ENCODE results near the gene EIF5B.
"Not testable (repeated sequence)": the region's sequence is repeated elsewhere in the genome, so short reads cannot be mapped to it uniquely, and the experiment has no call there.

EIF5B gene

GRCh38 chr2:99337113-99338028 is at the start of gene EIF5B:
EIF5B (plus strand) TSS chr2:99337389; CDS start chr2:99337555, 166 bp downstream.
- ATAC-seq: peak; percentile 78 to 79

GRCh38 chr2:99297994-99298393 is 39.2 kb upstream of the EIF5B start:
- ATAC-seq: no peak

DNA sequence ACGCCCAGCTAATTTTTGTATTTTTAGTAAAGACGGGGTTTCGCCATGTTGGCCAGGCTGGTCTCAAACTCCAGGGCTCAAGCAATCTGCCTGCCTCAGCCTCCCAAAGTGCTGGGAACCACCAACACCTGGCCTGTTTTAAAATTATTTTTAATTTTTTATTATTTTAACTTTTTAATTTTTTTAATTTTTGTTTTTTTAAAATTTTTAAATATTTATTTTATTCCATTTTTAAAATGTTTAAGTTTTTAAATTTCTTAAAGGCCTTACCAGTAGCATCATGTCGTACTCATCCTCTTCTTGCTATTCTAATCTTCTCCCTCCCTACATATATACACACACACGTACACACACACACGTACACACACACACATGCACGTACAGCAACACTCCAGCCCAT is 37.6 kb upstream of the EIF5B start:
- no peak for ATAC-seq

DNA sequence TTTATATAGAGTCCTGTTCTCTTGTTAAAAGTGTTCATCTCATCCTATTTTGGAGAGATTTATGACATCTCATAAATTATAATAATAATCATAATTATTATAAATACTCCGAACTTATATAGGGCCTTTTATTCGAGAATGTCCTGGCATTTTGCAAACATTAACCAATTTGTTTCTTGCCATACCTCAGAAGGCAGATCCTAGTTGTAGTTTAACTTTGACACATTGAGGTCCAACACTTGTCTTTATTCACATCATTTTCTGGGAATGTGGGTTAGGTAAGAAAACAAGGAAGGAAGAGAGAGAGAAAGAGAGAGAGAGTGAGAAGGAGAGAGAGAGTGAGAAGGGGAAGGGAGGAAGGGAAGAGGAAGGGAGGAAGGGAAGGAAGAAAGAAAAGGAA is 36.1 kb upstream of the EIF5B start, which contains the start of gene LYG1:
Gene LYG1, minus strand, starts transcription at position 101 of the 400 bp plus-strand sequence. CDS start 5,527 bp downstream, outside the sequence.
- not testable (repeated sequence) for ATAC-seq

DNA sequence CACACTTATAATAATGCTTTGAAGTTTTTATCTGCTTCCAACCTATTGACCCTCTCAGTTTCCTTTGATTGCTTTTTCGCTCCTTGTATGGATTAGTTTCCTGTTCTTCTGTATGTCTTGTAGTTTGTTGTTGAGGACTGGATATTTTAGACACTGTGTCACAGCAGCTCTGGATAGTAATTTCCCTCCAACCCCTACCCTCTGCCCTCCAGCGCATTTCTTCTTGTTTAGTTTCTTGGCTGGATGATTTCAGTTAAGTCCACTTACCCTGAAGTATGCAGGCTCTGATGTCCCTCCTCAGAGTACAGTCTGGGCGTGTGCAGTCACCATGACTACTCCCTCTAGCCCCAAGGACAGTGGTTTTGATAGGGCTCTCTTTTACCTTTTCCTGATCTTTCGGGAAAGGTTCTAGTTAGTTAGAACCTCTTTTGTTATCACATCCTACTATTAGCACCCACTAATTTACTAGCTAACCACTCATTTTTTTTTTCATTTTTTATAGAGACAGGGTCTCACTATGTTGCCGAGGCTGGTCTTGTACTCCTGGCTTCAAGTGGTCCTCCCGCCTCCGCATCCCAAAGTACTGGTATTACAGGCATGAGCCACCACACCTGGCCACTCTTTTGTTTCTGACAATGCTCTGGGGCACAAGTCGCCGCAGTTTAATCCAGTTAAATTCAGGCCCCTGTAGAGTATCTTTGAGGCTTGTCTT is 19.9 kb upstream of the EIF5B start:
- ATAC-seq: no peak

- not testable (repeated sequence) for ATAC-seq
Measured at GRCh38 chr2:99317873-99318200, 19.4 kb upstream of the EIF5B start.

GRCh38 chr2:99325384-99325783 is 11.8 kb upstream of the EIF5B start:
- ATAC-seq: no peak

- ATAC-seq: peak; percentile 80 to 82
Measured at GRCh38 chr2:99335911-99336803, 1.0 kb upstream of the EIF5B start, which contains the start of gene TXNDC9. TXNDC9 (minus strand) TSS chr2:99336333; CDS start chr2:99333210, 3,123 bp downstream.

GRCh38 chr2:99336804-99337112 is 431 bp upstream of the EIF5B start:
- ATAC-seq: peak in 1 of 2 donors; percentile 4

DNA sequence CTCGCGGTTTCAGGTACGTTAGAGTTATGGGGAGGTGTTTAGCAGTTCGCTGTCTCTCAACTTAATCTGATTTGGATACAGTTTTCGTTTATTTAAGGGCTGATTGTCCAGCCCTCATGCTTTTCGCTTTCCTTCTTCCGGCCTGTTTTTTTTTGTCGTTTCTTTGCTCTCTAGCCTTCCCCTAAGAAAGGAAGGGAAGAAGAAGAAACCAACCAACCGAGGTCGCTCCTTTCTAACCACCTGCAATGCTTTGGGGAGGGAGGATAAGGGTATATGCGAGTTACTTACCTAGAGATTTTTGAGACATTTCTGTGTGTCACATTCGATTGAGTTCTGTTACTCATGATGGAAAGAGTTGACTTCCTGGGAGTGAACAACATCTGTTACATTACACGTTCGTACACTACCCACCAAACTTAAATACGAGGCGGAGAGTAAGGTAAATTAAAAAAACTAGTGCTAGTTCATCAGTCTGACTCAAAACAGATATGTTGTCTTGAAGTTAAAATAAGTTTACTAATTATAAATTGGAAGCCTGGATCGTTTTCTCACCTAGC is 918 bp downstream of the EIF5B start:
- ATAC-seq: no peak

DNA sequence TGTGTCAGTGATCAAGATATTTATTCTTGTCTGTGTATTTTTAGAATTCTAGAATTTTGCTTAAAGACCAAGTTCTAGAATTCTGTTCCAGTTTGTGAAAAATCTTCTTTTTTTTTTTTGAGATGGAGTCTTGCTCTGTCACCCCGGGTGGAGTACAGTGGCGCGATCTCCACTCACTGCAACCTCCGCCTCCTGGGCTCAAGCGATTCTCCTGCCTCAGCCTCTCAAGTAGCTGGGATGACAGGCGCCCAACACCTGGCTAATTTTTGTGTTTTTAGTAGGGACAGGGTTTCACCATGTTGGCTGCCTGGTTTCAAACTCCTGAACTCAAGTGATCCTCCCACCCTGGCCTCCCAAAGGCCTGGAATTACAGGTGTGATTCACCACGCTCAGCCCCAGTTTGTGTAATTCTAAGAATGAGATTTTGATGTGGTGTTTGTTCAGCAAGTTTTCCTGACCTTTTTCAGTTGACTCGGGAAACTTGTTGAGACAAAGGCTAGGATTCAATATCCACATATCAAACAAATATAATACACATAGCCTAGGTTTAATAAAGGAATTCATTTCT is 3.6 kb downstream of the EIF5B start:
- no peak for ATAC-seq

DNA sequence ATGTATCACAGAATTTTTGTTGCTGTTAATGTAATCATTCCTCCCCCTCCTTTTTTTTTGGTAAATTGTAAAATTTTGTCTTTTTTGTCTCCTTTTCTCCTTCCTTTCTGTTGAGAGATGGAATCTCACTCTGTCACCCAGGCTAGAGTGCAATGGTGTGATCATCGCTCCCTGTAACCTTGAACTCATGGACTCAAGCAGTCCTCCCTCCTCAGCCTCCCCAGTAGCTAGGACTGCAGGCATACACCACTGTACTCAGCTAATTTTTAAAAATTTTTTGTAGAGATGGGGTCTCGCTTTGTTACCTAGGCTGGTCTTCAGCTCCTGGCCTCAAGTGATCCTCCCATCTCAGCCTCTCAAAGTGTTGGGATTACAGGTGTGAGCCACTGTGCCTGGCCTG is 5.3 kb downstream of the EIF5B start:
- ATAC-seq: no peak

DNA sequence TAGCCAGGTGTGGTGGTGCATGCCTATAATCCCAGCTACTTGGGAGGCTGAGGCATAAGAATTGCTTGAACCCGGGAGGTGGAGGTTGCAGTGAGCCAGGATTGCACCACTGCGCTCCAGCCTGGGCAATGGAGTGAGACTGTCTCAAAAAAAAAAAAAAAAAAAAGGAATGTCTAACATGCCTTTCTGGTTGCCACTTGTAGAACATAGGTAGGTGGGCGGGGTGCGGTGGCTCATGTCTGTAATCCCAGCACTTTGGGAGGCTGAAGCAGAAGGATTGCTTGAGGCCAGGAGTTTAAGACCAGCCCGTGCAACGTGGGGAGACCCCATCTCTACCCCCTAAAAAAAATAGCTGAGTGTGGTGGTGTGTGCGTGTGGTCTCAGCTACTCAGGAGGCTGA is 8.3 kb downstream of the EIF5B start:
- not testable (repeated sequence) for ATAC-seq

DNA sequence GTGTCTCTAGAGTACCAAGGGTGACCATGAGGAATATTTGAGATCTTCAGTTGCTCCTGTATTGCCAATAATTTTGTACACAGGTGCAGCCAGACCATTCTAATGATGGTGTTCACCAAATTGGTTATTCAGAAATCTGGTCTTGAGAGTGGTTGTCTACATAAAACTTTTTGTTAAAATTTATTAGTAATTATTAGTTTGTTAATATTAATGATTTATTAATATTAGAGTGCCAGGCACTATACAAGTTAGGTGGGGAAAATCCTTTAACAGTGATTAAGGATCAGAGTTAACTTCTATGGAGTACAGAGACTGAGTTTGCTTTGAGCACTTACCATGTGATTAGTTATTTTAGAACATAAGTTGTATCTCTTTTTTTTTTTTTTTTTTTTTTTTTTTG is 9.0 kb downstream of the EIF5B start:
- ATAC-seq: no peak

DNA sequence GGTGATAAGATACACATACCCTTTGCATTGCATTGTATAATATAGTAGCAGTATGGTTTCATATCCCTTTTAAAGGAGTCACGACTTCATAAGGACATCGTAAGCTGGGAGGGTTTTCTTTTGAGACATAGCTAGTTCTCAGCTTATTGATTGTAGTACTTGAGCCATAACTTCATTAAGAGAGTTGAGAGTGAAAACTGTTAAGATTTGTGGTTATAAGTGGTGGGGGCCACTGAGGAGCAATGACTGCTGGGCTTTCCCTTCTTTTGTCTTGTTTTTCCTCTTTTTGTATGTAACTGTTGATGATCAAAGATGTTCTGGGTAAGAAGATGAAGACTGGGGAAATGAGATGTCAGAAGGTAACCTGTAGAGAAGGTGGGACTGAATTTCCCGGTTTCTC is 11.0 kb downstream of the EIF5B start:
- peak; percentile 51 to 82 for ATAC-seq

DNA sequence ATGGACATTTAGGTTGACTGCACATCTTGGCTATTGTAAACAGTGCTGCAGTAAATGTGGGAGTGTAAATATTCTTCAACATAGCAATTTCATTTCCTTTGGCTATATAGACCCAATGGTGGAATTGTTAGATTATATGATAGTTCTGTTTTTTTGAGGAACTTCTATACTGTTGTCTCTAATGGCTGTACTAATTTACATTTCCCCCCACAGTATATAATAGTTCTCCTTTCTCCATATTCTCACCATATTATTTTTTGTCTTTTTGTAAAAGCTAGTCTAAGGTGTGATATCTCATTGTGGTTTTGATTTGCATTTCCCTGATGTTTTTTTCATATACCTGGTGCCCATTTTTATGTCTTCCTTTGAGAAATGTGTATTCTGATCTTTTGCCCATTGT is 13.0 kb downstream of the EIF5B start:
- ATAC-seq: no peak

DNA sequence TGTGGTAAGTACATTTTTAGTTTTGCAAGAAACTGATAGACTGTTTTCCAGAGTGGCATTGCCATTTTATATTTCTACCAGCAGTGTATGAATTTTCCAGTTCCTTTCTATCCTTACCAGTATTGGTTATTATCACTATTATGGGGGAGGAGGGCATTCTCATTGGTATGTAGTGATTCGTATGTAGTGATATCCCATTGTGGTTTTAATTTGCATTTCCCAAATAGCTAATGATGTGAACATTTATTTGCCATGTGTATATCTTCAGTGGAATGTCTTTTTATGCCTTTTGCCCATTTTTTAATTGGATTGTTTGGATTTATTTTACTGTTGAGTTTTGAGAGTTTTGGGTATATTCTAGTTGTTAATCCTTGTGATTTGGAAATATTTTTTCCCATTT is 16.9 kb downstream of the EIF5B start:
- ATAC-seq: no peak

GRCh38 chr2:99354825-99355224 is 17.6 kb downstream of the EIF5B start:
- not testable (repeated sequence) for ATAC-seq

DNA sequence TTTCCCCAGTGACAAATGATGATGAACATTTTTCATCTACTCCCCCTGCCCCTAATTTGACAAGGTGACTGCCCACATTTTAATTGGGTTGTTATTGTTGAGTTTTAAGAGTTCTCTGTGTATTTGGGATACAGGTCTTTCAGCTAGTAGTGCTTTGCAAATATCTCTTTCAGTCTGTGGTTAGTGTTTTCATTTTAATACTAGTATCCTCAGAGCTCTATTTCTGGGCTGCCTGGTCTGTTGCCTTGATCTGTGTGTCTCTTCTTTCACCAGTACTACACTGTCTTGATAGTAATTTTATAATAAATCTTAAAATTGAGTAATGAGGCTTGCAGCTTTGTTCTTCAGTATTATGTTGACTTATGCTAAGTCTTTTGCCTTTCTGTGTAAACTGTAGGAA is 19.7 kb downstream of the EIF5B start:
- ATAC-seq: no peak

- ATAC-seq: no peak
Measured at GRCh38 chr2:99365661-99366060, 28.5 kb downstream of the EIF5B start.

DNA sequence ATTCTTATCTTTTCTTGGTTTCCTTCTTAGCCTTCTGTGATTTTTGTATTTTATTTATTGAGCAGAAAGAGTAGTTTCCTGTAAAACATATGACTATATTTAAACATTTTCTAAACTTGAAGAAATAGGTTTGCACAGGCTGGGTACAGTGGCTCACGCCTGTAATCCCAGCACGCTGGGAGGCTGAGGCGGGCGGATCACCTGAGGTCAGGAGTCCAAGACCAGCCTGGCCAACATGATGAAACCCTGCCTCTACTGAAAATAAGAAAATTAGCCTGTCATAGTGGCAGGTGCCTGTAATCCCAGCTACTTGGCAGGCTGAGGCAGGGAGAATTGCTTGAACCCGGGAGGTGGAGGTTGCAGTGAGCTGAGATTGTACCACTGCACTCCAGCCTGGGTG is 31.7 kb downstream of the EIF5B start:
- ATAC-seq: not testable (repeated sequence)

DNA sequence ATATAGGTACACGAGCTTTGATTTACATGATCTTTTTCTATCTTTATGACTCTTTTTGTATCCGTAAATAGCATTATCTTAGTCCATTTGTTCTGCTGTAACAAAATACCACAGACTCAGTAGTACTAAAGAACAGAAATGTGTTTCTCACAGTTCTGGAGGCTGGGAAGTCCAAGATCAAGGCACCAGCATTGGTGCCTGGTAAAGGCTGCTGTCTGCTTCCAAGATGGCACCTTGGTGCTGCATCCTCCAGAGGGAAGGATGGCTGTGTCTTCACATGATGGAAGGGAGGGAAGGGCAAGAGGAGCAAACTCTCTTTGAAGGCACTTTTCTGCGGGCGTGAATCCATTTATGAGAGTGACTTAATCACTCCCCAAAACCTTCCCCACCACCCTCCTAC is 36.0 kb downstream of the EIF5B start:
- no peak for ATAC-seq
